ENCODE results near the gene CYB5R4. TPM values are rescaled to one million over a fixed set of nuclear protein-coding genes. Genes with fewer than 3 reads are reported as not detected.

Gene CYB5R4
- polyA plus RNA-seq, 1 of the 3 experiments (the other 2 are of a cell fraction) = 3.3 TPM

DNA sequence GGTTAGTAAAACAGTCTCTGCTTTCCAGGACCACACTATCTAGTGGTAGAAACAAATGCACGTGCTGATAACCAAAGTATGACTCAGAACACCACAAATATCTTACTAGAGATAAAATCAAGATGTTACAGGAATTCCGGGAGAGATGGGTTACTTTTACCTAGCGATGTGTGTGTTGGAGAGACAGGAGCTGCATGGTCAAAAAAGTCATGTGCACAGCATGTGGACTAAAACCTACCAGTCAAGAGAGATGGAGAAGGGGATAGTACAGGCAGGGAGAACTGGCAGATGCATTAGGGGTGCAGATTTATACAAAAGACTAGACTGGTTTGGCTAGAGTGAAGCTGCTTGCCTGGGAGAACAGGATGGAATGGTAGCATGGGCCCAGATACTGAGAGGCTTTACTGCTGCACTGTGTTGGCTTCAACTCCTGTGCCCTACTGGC, 98.8 kb downstream of the CYB5R4 start:
- H4K20me1 ChIP-seq (ENCODE audit: insufficient read depth) = no peaks in the 10 kb centered on the region
- no peaks in the 10 kb centered on the region for H3K9me2 ChIP-seq
- peak overlapping the region in 1 of 2 experiments; percentile 0; a peak in 1 of 4 replicates for H3K27ac ChIP-seq (ENCODE audit: low read depth in 2 of 2, low read length in 1 of 2)
- H2AFZ ChIP-seq (ENCODE audit: low read depth) = no peak overlapping the region
- no peak overlapping the region for H3K4me3 ChIP-seq (ENCODE audit: low read depth in 2 of 2, low read length in 1 of 2)
- no peaks in the 10 kb centered on the region for H3K9me3 ChIP-seq
- no peak overlapping the region for H3K9ac ChIP-seq
- CTCF ChIA-PET = interaction anchor here (1.1 kb wide), 1 partner anchor 261 kb away, joined by 4 read pairs; no protein-coding TSS in a partner anchor
- POLR2A ChIA-PET = no interaction called here
- H3F3A ChIP-seq (replicated peaks; ENCODE audit: insufficient read depth) = no peaks in the 10 kb centered on the region
- peaks cover 20 to 39% of the 10 kb centered on the region in 2 experiments for H3K36me3 ChIP-seq (replicated peaks in 1 of 2; ENCODE audit: control insufficient read depth in 1 of 2, insufficient read depth in 2 of 2, low read length in 1 of 2)
- 10% methylated on average over 3 of the region's 3 CpGs for WGBS (ENCODE audit: low lambda C conversion rate)
- H3K4me2 ChIP-seq = no peak overlapping the region
- DNase-seq = no peak
- no peaks in the 10 kb centered on the region; a peak in 1 of 4 replicates for H3K4me1 ChIP-seq (ENCODE audit: control insufficient read depth in 1 of 2, insufficient read depth in 2 of 2, low read depth in 1 of 2, low read length in 1 of 2)
- no peaks in the 10 kb centered on the region for H3K79me2 ChIP-seq (ENCODE audit: insufficient read depth)
- H3K27me3 ChIP-seq (ENCODE audit: insufficient read depth) = no peaks in the 10 kb centered on the region
- no peak for TF ChIP-seq MEF2A (IDR thresholded peaks at IDR 0.05; ENCODE audit: borderline replicate concordance, low read depth)
- TF ChIP-seq TCF12 (IDR thresholded peaks at IDR 0.05) = peak; percentile 82
- no peak for TF ChIP-seq RFX5 (IDR thresholded peaks at IDR 0.05; ENCODE audit: low read length)
- no peak for TF ChIP-seq MXI1 (IDR thresholded peaks at IDR 0.05; ENCODE audit: low read depth, low read length)
- TF ChIP-seq TEAD4 (IDR thresholded peaks at IDR 0.05; ENCODE audit: borderline replicate concordance, insufficient read depth) = peak; percentile 51; the same call in 1 of the 2 replicates
- TF ChIP-seq, protein P1, sequence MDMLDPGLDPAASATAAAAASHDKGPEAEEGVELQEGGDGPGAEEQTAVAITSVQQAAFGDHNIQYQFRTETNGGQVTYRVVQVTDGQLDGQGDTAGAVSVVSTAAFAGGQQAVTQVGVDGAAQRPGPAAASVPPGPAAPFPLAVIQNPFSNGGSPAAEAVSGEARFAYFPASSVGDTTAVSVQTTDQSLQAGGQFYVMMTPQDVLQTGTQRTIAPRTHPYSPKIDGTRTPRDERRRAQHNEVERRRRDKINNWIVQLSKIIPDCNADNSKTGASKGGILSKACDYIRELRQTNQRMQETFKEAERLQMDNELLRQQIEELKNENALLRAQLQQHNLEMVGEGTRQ (IDR thresholded peaks at IDR 0.05; ENCODE audit: borderline replicate concordance, low read depth, low read length) = no peak
- no peak for TF ChIP-seq NRF1 (IDR thresholded peaks at IDR 0.05; ENCODE audit: low read depth, low read length)
- TF ChIP-seq SIN3A (IDR thresholded peaks at IDR 0.05; ENCODE audit: borderline replicate concordance, low read depth, low read length) = no peak
- TF ChIP-seq JUND (IDR thresholded peaks at IDR 0.05) = peak; percentile 71
- no peak for TF ChIP-seq EZH2phosphoT487 (IDR thresholded peaks at IDR 0.05; ENCODE audit: borderline replicate concordance, low read depth)
- TF ChIP-seq, protein P2, sequence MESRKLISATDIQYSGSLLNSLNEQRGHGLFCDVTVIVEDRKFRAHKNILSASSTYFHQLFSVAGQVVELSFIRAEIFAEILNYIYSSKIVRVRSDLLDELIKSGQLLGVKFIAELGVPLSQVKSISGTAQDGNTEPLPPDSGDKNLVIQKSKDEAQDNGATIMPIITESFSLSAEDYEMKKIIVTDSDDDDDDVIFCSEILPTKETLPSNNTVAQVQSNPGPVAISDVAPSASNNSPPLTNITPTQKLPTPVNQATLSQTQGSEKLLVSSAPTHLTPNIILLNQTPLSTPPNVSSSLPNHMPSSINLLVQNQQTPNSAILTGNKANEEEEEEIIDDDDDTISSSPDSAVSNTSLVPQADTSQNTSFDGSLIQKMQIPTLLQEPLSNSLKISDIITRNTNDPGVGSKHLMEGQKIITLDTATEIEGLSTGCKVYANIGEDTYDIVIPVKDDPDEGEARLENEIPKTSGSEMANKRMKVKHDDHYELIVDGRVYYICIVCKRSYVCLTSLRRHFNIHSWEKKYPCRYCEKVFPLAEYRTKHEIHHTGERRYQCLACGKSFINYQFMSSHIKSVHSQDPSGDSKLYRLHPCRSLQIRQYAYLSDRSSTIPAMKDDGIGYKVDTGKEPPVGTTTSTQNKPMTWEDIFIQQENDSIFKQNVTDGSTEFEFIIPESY (IDR thresholded peaks at IDR 0.05; ENCODE audit: borderline replicate concordance, low read depth) = no peak
- TF ChIP-seq POLR2AphosphoS5 (IDR thresholded peaks at IDR 0.05; ENCODE audit: low read depth, low read length) = no peak
- no peak for TF ChIP-seq CHD2 (IDR thresholded peaks at IDR 0.05; ENCODE audit: low read length, partially characterized antibody)
- no peak for TF ChIP-seq SMC3 (IDR thresholded peaks at IDR 0.05; ENCODE audit: low read depth, low read length)
- TF ChIP-seq, protein P3, sequence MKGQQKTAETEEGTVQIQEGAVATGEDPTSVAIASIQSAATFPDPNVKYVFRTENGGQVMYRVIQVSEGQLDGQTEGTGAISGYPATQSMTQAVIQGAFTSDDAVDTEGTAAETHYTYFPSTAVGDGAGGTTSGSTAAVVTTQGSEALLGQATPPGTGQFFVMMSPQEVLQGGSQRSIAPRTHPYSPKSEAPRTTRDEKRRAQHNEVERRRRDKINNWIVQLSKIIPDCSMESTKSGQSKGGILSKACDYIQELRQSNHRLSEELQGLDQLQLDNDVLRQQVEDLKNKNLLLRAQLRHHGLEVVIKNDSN (IDR thresholded peaks at IDR 0.05; ENCODE audit: borderline replicate concordance, low read depth) = 0 out of 2 replicates have a peak, but pooled peaks have one; percentile 16
- no peak for TF ChIP-seq GATA2 (CRISPR knock-in tag; IDR thresholded peaks at IDR 0.05)
- TF ChIP-seq, protein P4, sequence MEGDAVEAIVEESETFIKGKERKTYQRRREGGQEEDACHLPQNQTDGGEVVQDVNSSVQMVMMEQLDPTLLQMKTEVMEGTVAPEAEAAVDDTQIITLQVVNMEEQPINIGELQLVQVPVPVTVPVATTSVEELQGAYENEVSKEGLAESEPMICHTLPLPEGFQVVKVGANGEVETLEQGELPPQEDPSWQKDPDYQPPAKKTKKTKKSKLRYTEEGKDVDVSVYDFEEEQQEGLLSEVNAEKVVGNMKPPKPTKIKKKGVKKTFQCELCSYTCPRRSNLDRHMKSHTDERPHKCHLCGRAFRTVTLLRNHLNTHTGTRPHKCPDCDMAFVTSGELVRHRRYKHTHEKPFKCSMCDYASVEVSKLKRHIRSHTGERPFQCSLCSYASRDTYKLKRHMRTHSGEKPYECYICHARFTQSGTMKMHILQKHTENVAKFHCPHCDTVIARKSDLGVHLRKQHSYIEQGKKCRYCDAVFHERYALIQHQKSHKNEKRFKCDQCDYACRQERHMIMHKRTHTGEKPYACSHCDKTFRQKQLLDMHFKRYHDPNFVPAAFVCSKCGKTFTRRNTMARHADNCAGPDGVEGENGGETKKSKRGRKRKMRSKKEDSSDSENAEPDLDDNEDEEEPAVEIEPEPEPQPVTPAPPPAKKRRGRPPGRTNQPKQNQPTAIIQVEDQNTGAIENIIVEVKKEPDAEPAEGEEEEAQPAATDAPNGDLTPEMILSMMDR (IDR thresholded peaks at IDR 0.05) = no peak
- TF ChIP-seq, protein P5, sequence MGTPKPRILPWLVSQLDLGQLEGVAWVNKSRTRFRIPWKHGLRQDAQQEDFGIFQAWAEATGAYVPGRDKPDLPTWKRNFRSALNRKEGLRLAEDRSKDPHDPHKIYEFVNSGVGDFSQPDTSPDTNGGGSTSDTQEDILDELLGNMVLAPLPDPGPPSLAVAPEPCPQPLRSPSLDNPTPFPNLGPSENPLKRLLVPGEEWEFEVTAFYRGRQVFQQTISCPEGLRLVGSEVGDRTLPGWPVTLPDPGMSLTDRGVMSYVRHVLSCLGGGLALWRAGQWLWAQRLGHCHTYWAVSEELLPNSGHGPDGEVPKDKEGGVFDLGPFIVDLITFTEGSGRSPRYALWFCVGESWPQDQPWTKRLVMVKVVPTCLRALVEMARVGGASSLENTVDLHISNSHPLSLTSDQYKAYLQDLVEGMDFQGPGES (IDR thresholded peaks at IDR 0.05; ENCODE audit: low read depth, low read length) = no peak
- TF ChIP-seq, protein P6, sequence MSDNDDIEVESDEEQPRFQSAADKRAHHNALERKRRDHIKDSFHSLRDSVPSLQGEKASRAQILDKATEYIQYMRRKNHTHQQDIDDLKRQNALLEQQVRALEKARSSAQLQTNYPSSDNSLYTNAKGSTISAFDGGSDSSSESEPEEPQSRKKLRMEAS (IDR thresholded peaks at IDR 0.05; ENCODE audit: low read depth) = peak; percentile 45
- TF ChIP-seq TAF1 (IDR thresholded peaks at IDR 0.05; ENCODE audit: borderline replicate concordance, low read depth, low read length) = no peak
- peak in 1 of 2 experiments; percentile 33; a peak in 1 of 4 replicates for TF ChIP-seq EP300 (IDR thresholded peaks at IDR 0.05; ENCODE audit: borderline replicate concordance in 1 of 2, low read depth in 1 of 2, low read length in 1 of 2)
- no peak for TF ChIP-seq FOXJ3 (CRISPR knock-in tag; IDR thresholded peaks at IDR 0.05)
- TF ChIP-seq FOSL2 (IDR thresholded peaks at IDR 0.05; ENCODE audit: borderline replicate concordance, low read depth) = peak; percentile 44; the same call in 1 of the 2 replicates
